ENCODE measurements around the gene EXD3. TPM values are rescaled to one million over a fixed set of nuclear protein-coding genes. Genes with fewer than 3 reads are reported as not detected.
"Not testable (repeated sequence)": the region's sequence is repeated elsewhere in the genome, so short reads cannot be mapped to it uniquely, and the experiment has no call there.

Gene EXD3
- total RNA-seq, 1 experiment from 2014 or later: 15.3 TPM

DNA sequence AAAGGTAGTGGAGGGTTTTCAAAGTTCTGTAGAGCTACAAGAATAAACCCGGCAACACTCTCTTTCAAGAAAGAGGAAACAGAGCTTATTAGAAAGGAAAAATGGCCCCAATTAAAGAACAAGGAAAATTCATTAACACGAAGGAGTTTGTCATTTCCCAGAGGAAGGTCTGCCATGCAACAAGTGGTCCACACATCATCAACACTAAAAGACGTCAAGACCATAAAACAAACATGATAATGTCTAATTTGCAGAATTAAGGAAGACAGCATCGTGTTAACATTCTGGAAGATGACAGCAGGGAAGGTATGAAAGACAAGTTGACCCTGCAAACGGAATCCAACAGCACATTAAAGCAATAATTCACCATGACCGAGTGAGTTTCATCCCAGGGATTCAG is 92.3 kb downstream of the EXD3 start:
- no peak overlapping the region for H2AFZ ChIP-seq (ENCODE audit: low read length)
- no peak overlapping the region for H2BK5ac ChIP-seq (ENCODE audit: insufficient read length, low read length)
- no peaks in the 10 kb centered on the region for H3K79me1 ChIP-seq (ENCODE audit: insufficient read depth, low read depth, low read length, poor library complexity, severe bottlenecking)
- H3K4ac ChIP-seq (ENCODE audit: low read depth, low read length): no peak overlapping the region
- no peak overlapping the region for H3K18ac ChIP-seq (ENCODE audit: insufficient read length, low read depth, low read length)
- H3K23me2 ChIP-seq (ENCODE audit: insufficient read length, low read depth, low read length, poor library complexity, severe bottlenecking): no peaks in the 10 kb centered on the region
- H2BK20ac ChIP-seq (ENCODE audit: low read depth, low read length, poor library complexity, severe bottlenecking): no peak overlapping the region
- H2BK12ac ChIP-seq (ENCODE audit: insufficient read length, low read depth, low read length): no peak overlapping the region
- H3T11ph ChIP-seq (ENCODE audit: low read length): no peak overlapping the region
- no peak overlapping the region for H2BK120ac ChIP-seq (ENCODE audit: low read depth, low read length, poor library complexity, severe bottlenecking)
- no peak overlapping the region for H4K5ac ChIP-seq (ENCODE audit: insufficient read length, low read depth, low read length)
- H4K8ac ChIP-seq (replicated peaks; ENCODE audit: insufficient read length, low read depth, low read length): no peak overlapping the region
- H3K79me2 ChIP-seq (ENCODE audit: insufficient read depth, low read length): no peaks in the 10 kb centered on the region
- H3K23ac ChIP-seq (ENCODE audit: insufficient read length, low read depth, low read length): no peak overlapping the region
- no peak overlapping the region for H3K4me2 ChIP-seq (ENCODE audit: insufficient read depth, insufficient read length, low read length)
- Mint-ChIP-seq H3K4me1 (peaks cover 0 to 5% of the 10 kb centered on the region in 2 experiments; a peak in 2 of 4 replicates), H3K4me3 (no peak overlapping the region), H3K9me3 (peaks cover 6 to 55% of the 10 kb centered on the region in 2 experiments), H3K27ac (no peak overlapping the region), H3K27me3 (ENCODE audit: low read depth) (peaks cover 15% of the 10 kb centered on the region), H3K36me3 (ENCODE audit: insufficient read depth in 1 of 3, low read depth in 3 of 3) (peaks cover 1 to 4% (median 2%) of the 10 kb centered on the region in 3 experiments; a peak in 4 of 7 replicates)
- H3K4me1 ChIP-seq (ENCODE audit: insufficient read depth, low read length): no peaks in the 10 kb centered on the region
- no peak overlapping the region for H3K27ac ChIP-seq (ENCODE audit: insufficient read length, low read depth, low read length)
- no peak overlapping the region for H2BK15ac ChIP-seq (ENCODE audit: low read depth, low read length)
- no peak overlapping the region for H3K9ac ChIP-seq (ENCODE audit: extremely low read depth, insufficient read length, low read length)
- no peak for DNase-seq
- no CpG with 5 or more reads among the region's 6 CpGs for WGBS (ENCODE audit: extremely low coverage, insufficient read length, low lambda C conversion rate)
- H3K56ac ChIP-seq (ENCODE audit: insufficient read length, low read depth, low read length): no peak overlapping the region
- no peaks in the 10 kb centered on the region for H3K27me3 ChIP-seq (ENCODE audit: insufficient read depth, low read length)
- no peak overlapping the region for H4K91ac ChIP-seq (ENCODE audit: insufficient read length, low read depth, low read length)
- H4K20me1 ChIP-seq (ENCODE audit: control insufficient read depth, insufficient read depth, insufficient read length): no peaks in the 10 kb centered on the region
- TF ChIP-seq, protein P1, sequence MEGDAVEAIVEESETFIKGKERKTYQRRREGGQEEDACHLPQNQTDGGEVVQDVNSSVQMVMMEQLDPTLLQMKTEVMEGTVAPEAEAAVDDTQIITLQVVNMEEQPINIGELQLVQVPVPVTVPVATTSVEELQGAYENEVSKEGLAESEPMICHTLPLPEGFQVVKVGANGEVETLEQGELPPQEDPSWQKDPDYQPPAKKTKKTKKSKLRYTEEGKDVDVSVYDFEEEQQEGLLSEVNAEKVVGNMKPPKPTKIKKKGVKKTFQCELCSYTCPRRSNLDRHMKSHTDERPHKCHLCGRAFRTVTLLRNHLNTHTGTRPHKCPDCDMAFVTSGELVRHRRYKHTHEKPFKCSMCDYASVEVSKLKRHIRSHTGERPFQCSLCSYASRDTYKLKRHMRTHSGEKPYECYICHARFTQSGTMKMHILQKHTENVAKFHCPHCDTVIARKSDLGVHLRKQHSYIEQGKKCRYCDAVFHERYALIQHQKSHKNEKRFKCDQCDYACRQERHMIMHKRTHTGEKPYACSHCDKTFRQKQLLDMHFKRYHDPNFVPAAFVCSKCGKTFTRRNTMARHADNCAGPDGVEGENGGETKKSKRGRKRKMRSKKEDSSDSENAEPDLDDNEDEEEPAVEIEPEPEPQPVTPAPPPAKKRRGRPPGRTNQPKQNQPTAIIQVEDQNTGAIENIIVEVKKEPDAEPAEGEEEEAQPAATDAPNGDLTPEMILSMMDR (conservative IDR thresholded peaks at IDR 0.05): no peak
- no peak overlapping the region for H3K14ac ChIP-seq (ENCODE audit: insufficient read depth, low read length)
- no peak overlapping the region for H2AK5ac ChIP-seq (ENCODE audit: insufficient read length, low read length)
- H3K9me3 ChIP-seq (ENCODE audit: control insufficient read depth, low read depth, low read length): no peaks in the 10 kb centered on the region

DNA sequence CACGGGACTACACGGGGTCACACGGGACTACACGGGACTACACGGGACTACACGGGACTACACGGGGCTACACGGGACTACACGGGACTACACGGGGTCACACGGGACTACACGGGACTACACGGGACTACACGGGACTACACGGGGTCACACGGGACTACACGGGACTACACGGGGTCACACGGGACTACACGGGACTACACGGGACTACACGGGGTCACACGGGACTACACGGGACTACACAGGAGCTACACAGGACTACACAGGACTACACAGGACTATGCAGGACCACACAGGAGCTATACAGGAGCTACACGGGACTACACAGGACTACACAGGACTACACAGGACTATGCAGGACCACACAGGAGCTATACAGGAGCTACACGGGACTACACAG is 93.4 kb downstream of the EXD3 start:
- H2BK20ac ChIP-seq (ENCODE audit: low read depth, low read length, poor library complexity, severe bottlenecking); H3K9ac ChIP-seq (ENCODE audit: extremely low read depth, insufficient read length, low read length); H2BK15ac ChIP-seq (ENCODE audit: low read depth, low read length); H3T11ph ChIP-seq (ENCODE audit: low read length); H4K8ac ChIP-seq (replicated peaks; ENCODE audit: insufficient read length, low read depth, low read length); H3K79me2 ChIP-seq (ENCODE audit: insufficient read depth, low read length); H3K4me1 Mint-ChIP-seq; H3K23ac ChIP-seq (ENCODE audit: insufficient read length, low read depth, low read length); H3K4me1 ChIP-seq (ENCODE audit: insufficient read depth, low read length); H3K4me2 ChIP-seq (ENCODE audit: insufficient read depth, insufficient read length, low read length); H3K79me1 ChIP-seq (ENCODE audit: insufficient read depth, low read depth, low read length, poor library complexity, severe bottlenecking); H2BK120ac ChIP-seq (ENCODE audit: low read depth, low read length, poor library complexity, severe bottlenecking); H4K20me1 ChIP-seq (ENCODE audit: control insufficient read depth, insufficient read depth, insufficient read length); H3K27ac Mint-ChIP-seq; H3K56ac ChIP-seq (ENCODE audit: insufficient read length, low read depth, low read length); H2AFZ ChIP-seq (ENCODE audit: low read length); H3K18ac ChIP-seq (ENCODE audit: insufficient read length, low read depth, low read length); H3K27me3 ChIP-seq (ENCODE audit: insufficient read depth, low read length); H2BK12ac ChIP-seq (ENCODE audit: insufficient read length, low read depth, low read length); DNase-seq; H3K4me3 Mint-ChIP-seq; H4K91ac ChIP-seq (ENCODE audit: insufficient read length, low read depth, low read length); H2BK5ac ChIP-seq (ENCODE audit: insufficient read length, low read length); H3K27ac ChIP-seq (ENCODE audit: insufficient read length, low read depth, low read length); H3K36me3 Mint-ChIP-seq (ENCODE audit: insufficient read depth in 1 of 3, low read depth in 3 of 3); H3K9me3 ChIP-seq (ENCODE audit: control insufficient read depth, low read depth, low read length); H2AK5ac ChIP-seq (ENCODE audit: insufficient read length, low read length); H3K14ac ChIP-seq (ENCODE audit: insufficient read depth, low read length); H4K5ac ChIP-seq (ENCODE audit: insufficient read length, low read depth, low read length); H3K23me2 ChIP-seq (ENCODE audit: insufficient read length, low read depth, low read length, poor library complexity, severe bottlenecking); H3K4ac ChIP-seq (ENCODE audit: low read depth, low read length): not testable (repeated sequence)
- WGBS (ENCODE audit: extremely low coverage, insufficient read length, low lambda C conversion rate): no CpG with 5 or more reads among the region's 26 CpGs
- H3K9me3 Mint-ChIP-seq: peaks cover 3 to 47% of the 10 kb centered on the region in 2 experiments
- peaks cover 15% of the 10 kb centered on the region for H3K27me3 Mint-ChIP-seq (ENCODE audit: low read depth)
